Activated CD4-positive, alpha-beta T cell treated with anti-CD3 and anti-CD28 coated beads, Interleukin-2, amount 50 U/mL, for 48 hours (primary cell): ENCODE measurements around the gene TAF3.

ENCODE experiments used
- DNase-seq, 2 experiments: peaks; one replicate each; pipeline ENCODE4 v3.0.0-alpha.2; 2020

TAF3 gene

GRCh38 chr10:7942316-7942715 is 124.0 kb downstream of the TAF3 start:
- no peak for DNase-seq

GRCh38 chr10:7942859-7943258 is 124.6 kb downstream of the TAF3 start:
- no peak for DNase-seq

- no peak for DNase-seq
Measured at GRCh38 chr10:7944215-7944480, 125.8 kb downstream of the TAF3 start.

- DNase-seq: no peak
Measured at GRCh38 chr10:7944537-7944936, 126.2 kb downstream of the TAF3 start.

GRCh38 chr10:7945034-7945433 is 126.7 kb downstream of the TAF3 start:
- no peak for DNase-seq

- DNase-seq: no peak
Measured at GRCh38 chr10:7945469-7946187, 127.3 kb downstream of the TAF3 start.

GRCh38 chr10:7948371-7949000 is 130.2 kb downstream of the TAF3 start:
- no peak for DNase-seq

- DNase-seq: no peak
Measured at GRCh38 chr10:7950981-7951847, 132.9 kb downstream of the TAF3 start.

GRCh38 chr10:7952266-7952665 is 134.0 kb downstream of the TAF3 start:
- no peak for DNase-seq

- DNase-seq: no peak
Measured at GRCh38 chr10:7953447-7953846, 135.1 kb downstream of the TAF3 start.

- DNase-seq: no peak
Measured at GRCh38 chr10:7955446-7955845, 137.1 kb downstream of the TAF3 start.

- DNase-seq: no peak
Measured at GRCh38 chr10:7956508-7956907, 138.2 kb downstream of the TAF3 start.

- no peak for DNase-seq
Measured at GRCh38 chr10:7957591-7957990, 139.3 kb downstream of the TAF3 start.

- DNase-seq: no peak
Measured at GRCh38 chr10:7958442-7958841, 140.1 kb downstream of the TAF3 start.

- no peak for DNase-seq
Measured at GRCh38 chr10:7960108-7960507, 141.8 kb downstream of the TAF3 start.

- DNase-seq: no peak
Measured at GRCh38 chr10:7962592-7962991, 144.3 kb downstream of the TAF3 start.

- no peak for DNase-seq
Measured at GRCh38 chr10:7965457-7965856, 147.2 kb downstream of the TAF3 start.

GRCh38 chr10:7967035-7967434 is 148.7 kb downstream of the TAF3 start:
- no peak for DNase-seq

- no peak for DNase-seq
Measured at GRCh38 chr10:7968510-7969112, 150.3 kb downstream of the TAF3 start.

GRCh38 chr10:7969623-7970022 is 151.3 kb downstream of the TAF3 start:
- no peak for DNase-seq

GRCh38 chr10:7971949-7972348 is 153.6 kb downstream of the TAF3 start:
- no peak for DNase-seq

- DNase-seq: no peak
Measured at GRCh38 chr10:7972367-7972766, 154.1 kb downstream of the TAF3 start.

- no peak for DNase-seq
Measured at GRCh38 chr10:7980196-7980595, 161.9 kb downstream of the TAF3 start.

GRCh38 chr10:7982727-7983126 is 164.4 kb downstream of the TAF3 start:
- no peak for DNase-seq
